GM19324 (cell line): ENCODE measurements around the gene LIMA1.

Experiments used
- ATAC-seq: cut with Tn5 transposase; IDR thresholded peaks from one replicate; pipeline ENCODE4 v1.9.1; 2021; ENCODE audit warnings: mild to moderate bottlenecking, moderate library complexity; ENCODE audit not compliant: unreplicated experiment, low FRiP score

LIMA1 gene

GRCh38 chr12:50192236-50192635 is 91.1 kb downstream of the LIMA1 start:
- ATAC-seq = no peak

GRCh38 chr12:50190859-50191258 is 92.5 kb downstream of the LIMA1 start:
- no peak for ATAC-seq

DNA sequence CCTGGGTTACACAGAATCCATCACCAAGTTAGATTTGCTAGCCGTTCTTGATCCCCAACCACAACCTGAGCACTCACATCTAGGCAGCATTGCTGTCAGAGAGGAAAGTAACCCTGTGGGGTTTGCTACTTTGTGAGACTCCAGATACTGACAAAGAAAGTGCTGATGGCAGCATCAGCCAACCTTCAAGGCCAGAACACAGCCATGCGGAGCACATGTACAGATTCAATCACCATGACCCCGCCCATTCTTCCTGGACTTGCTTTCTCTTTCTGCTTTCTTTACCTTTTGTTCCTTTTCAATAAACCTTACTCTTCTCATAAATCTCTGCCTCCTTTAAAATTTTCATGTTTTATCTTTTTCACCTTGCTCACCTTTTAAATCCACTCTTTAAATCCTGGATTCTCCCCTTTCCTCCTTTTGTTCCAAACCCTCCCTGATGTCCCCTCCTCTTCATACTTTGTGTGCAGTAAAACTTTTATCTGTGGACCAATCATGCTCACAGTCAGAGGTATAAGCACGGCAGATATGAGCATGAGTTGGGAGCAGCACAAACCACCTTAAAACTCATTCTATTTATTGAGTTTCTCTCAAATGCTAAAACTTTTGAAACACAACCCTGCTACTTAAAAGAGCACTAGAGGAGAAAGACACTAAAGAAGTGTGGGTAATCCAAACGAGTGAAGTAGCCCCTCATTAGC is 94.3 kb downstream of the LIMA1 start:
- no peak for ATAC-seq

- no peak for ATAC-seq
Measured at GRCh38 chr12:50188241-50188781, 95.0 kb downstream of the LIMA1 start.

DNA sequence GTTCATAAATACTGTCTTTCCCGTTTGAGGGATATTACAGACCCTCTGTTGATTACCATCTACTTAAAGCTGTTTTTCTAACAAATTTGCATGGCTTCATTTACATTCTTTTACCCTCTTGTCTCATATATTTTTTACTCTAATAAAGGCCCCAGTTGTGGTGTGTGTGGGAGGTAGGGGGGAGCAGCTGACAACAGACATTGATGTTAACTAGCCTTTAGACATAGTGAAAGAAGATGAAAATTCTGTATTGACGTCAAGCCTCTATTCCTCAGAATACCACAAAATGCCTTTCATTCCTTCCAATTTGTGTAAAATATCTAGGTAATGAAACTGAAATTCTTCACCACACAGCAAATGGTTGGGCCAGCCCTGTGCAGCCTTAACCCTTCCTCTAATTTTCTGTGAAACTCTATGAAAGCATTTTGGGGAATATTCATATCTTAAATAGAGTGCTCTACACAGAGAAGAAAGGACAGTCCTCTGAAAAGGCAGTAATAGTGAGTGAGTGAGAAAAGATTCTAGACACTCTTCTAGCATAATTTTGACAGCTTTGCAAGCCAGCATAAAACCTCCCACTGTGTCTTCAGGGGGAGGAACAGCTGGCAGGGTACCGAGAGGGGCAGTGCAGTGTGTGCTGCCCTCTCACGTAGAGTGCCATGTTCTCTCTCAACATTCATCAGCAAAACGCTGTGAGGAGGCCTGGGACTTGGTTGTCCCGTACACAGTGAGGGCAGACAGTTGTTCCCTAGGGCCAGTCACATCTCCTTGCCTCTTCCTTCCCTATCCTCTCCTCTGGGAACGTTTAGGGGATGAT is 96.0 kb downstream of the LIMA1 start:
- no peak for ATAC-seq

DNA sequence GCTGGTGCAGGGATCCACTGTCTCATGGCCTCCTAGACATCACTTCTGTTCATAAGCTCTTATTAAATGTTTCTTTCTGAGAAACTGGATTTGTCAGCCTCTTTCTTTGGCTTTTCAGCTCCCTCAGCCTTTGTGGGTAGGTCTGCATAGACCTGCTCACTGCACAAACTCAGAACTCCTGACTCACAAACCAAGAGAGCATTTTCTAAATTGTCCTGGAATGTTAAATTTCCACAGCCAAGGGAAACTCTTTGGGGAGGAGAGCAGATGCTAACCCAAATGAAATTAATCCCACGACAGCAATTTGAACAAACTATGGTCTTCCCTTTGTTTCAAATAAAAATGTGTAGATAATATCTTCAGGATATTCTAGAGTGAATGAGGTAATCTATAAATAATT is 96.6 kb downstream of the LIMA1 start:
- no peak for ATAC-seq

DNA sequence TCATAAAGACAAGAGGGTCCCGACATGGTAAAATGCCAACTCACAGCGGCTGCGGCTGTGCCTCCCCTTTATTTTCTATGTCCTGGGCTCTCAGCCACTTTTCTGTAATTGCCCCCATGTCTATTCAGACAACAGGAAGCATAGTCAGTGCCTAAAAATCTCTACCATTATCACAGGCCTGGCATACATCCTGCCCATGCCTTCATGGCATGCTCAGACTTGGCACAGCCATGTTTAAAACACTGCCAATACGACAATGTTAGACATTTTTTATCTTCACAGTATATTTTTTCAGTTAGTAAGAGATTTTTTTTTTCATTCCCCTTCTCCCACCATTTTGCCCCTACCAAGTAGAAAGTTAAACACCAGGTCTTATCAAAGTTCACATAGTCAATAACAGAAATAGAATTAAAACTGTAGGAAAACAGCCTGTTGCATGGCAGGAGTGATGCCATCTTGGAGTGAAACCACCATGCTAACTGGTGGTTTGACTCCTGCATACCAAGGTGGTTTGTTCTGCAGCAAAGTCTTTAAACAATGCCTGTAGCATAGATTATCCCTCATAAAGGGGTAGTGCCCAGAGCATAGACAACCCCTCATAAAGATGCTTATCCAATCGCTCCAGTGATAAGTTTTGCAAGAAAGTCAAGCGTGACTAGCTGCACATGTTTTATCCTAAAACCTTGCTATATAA is 97.2 kb downstream of the LIMA1 start:
- no peak for ATAC-seq

DNA sequence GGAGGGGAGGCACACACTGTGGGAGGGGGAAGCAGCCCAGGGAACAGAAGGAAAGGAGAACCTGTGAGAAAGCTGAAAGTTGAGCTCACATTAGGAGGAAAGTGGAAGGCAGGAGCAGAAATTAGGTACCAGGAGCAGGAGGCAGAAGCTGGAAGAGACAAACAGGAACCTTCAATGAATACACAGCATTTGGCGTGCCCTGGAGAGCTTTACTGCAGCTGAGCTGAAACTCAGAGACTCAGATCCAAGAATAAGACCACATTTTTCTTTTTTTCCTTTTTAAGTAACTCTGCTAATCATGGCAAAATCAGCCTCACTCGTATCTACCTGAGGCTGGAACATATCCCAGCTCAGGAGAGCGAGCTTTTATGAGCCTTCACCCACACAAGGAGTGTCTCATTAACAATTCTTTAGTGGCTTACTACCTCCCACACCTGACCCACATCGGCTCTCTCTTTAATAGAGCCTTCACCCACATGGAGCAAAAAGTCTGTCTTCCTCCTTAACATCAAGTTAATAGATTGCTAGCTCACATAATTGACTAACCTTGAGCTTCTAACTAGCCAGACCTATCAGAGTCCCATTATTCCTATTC is 97.9 kb downstream of the LIMA1 start:
- ATAC-seq = no peak

- no peak for ATAC-seq
Measured at GRCh38 chr12:50184261-50184660, 99.1 kb downstream of the LIMA1 start.

DNA sequence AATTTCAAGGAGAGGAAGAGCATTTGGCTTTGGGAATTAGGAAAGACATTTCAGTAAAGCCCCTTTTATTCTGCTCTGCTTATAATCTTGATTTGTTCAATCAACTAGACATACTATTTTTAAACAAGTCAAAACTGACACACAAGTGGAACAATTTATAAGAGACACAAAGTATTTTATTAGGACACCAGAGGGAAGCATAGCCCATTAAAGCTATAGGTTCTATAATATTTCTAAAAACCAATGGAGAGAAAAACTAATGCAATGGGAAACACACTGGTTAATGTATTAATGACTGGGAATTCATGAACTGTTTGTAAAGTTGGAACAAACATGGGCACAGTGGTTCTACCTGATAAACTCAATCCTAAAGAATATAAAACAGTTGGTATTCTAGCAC is 100.9 kb downstream of the LIMA1 start:
- ATAC-seq = no peak

GRCh38 chr12:50181691-50182090 is 101.6 kb downstream of the LIMA1 start:
- ATAC-seq = no peak

- no peak for ATAC-seq
Measured at GRCh38 chr12:50175716-50176026, 107.6 kb downstream of the LIMA1 start.

DNA sequence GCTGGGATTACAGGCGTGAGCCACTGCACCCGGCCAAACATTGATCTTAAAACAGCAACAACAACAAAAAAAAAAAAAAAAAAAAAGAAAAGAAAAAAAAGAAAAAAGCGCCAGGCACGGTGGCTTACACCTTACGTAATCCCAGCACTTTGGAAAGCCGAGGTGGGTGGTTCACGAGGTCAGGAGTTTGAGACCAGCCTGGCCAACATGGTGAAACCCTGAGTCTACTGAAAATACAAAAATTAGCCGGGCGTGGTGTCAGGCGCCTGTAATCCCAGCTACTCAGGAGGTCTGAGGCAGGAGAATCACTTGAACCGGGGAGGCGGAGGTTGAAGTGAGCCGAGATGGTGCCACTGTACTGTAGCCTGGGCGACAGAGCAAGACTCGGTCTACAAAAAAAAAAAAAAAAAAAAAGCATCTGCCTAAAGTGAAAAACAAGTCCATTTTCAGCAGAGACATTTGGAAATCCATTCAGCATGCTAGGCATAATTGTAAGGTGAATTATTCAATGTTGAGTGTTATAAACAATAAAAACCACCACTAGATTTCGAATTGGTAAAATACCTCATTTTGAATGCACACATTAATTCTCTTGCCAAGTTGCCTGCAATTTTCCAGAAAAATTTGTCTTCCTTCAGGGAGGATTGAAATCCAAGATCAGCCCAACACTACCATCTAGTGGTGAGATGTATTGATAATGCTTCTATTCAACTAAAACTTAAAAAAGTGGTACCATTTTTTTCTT is 108.2 kb downstream of the LIMA1 start:
- no peak for ATAC-seq

DNA sequence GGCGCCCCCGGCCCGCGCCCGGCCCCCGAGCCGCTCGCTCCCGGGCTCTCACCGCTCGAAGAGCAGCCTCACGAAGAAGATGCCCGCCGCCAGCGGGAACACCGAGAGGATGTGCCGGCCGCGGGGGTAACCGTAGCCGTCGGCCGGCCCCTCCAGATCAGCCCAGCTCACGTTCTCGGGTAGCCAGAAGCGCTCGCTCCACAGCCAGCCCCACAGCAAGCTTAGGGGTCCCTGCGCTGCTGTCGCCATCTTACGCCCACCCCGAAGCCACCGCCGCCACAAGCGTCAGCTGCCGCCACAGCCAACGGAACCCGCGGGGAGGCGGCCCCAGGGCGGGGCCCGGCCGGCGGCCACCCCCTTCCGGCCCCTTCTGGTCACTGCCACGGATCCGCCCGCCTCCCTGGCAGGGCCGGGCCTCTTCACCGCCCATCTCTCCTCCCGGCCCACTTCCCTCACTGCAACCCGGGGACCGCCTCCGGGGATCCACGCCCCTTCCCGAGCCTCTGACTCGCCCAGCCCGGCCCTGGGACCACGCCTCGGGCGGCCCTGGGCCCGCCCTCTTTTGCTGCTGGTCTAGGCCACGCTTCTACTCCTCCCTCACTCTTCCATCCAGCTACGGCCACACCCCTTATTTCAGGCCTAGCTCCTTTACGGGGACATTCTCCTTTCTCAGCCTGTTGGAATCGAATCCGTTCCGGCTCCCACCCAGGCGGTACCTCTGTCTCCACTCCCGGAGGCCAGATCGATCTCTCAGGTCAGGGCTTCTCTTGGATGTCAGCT is 116.1 kb downstream of the LIMA1 start, which contains the start of gene CERS5:
CERS5 (minus strand) TSS at position 321 of the 780 bp plus-strand sequence; CDS start at position 249, 72 bp downstream.
- peak; percentile 98 for ATAC-seq

DNA sequence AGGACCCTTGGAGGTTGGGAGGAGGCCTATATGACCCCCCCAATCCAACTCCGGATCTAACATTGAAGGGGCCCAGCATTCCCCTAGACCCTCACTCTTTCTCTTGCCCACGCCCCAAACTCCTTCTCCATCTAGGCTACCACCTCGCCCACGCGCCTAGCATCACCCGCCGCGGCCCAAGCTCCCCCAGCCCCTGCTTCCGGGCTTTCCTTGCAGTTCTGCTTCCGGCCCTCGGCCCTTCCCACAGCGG is 116.6 kb downstream of the LIMA1 start:
- no peak for ATAC-seq

DNA sequence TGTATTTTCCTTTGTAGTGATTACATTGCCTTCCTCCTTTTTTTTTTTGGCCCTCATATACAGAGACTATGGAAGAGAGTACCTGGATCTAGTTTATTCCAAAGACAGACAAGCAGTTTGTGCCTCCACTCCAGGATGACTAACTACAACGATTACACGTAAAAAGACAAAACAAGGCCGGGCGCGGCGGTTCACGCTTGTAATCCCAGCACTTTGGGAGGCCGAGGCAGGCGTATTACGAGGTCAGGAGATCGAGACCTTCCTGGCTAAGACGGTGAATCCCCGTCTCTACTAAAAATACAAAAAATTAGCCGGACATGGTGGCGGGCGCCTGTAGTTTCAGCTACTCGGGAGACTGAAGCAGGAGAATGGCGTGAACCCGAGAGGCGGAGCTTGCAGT is 118.4 kb downstream of the LIMA1 start:
- ATAC-seq = no peak

- ATAC-seq = no peak
Measured at GRCh38 chr12:50162230-50162629, 121.1 kb downstream of the LIMA1 start.

DNA sequence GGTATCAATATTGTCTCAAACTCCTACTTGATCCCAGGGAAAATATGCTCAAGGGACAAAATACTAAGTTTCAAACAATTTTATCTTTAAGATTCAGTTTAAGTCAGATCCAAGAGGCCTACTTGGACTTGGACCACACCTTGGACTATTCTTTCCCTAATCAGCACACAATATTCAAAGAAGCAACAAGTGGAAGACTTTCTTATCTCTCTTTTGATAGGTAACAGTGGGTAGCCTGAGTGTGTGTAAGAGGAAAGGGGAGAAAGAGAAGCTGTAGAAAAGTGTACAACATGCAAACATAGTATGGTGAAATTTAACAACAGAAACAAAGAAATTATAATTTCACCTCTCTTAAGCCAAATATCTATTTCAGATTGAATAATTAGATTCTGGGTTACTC is 122.7 kb downstream of the LIMA1 start:
- ATAC-seq = no peak

DNA sequence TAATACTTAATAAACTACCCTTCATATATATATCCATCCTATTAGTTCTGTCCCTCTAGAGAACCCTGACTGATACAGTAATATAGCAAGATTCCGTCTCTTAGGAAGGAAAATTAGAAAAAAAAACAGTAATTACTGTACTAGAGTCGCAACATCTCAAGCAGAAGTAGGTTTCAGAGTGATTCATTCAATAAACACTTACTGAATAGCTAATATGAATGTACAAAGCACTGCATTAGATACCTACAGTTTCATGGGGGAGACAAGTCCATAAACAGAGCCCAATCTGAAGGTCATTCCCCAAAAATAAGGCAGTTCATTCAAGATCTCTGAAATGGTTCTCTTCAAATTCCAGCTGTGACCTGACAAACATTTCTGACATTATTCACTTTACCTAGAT is 126.1 kb downstream of the LIMA1 start:
- ATAC-seq = no peak

- ATAC-seq = no peak
Measured at GRCh38 chr12:50156641-50157040, 126.7 kb downstream of the LIMA1 start.
